Measurements from ENCODE around the gene ZNF714. TPM values are rescaled to one million over a fixed set of nuclear protein-coding genes. Genes with fewer than 3 reads are reported as not detected.

Gene ZNF714
- total and polyA plus RNA-seq, 9 of the 15 experiments (the other 6 are each of a cell fraction or from before 2014, with no cell fraction given) = 16.2 to 40.8 (median 28.9) TPM

DNA sequence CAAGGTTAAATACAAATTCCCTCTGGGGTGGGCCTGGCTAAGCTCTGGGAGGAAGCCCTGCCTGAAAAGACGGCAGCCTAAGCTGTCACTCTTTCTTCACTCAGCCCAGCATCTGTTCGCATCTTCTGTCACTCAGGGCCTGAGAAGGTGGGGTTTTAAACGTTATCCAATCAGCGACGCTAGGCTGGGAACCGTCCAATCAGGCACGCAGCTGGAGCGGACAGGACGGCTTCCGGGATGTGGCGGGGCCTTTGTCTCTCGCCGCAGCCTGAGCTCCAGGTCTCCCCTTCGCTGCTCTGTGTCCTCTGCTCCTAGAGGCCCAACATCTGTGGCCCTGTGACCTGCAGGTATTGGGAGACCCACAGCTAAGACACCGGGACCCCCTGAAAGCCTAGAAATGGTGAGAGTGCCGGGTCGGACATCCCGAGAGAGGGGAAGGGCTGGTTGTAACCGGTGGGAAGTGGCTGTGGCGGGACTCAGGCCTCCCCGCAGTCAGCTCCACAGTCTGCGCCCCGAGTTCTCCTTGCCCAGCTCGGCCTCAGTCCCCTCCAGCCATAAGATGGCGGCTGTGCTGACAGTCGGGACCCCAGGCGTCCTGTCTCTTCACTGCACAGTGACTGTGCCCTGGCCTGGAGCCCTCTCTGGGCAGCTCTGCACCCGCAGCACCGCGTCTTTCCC, 59.9 kb downstream of the ZNF714 start, which contains the start of gene ZNF431 (continued):
- TF ChIP-seq BDP1 (IDR thresholded peaks at IDR 0.05; ENCODE audit: insufficient read depth, insufficient read length) = no peak
- no peak for TF ChIP-seq HMGXB4 (CRISPR knock-in tag; IDR thresholded peaks at IDR 0.05)
- TF ChIP-seq THRA (IDR thresholded peaks at IDR 0.05) = no peak
- TF ChIP-seq ID3 (CRISPR knock-in tag; IDR thresholded peaks at IDR 0.05) = no peak
- TF ChIP-seq ID3 (tag; IDR thresholded peaks at IDR 0.05) = no peak
- no peak for TF ChIP-seq U2AF1 (optimal IDR thresholded peaks at IDR 0.05; ENCODE audit: low read depth, low read length)
- TF ChIP-seq RBBP5 (IDR thresholded peaks at IDR 0.05; ENCODE audit: borderline replicate concordance, insufficient read depth, low read length, poor library complexity, severe bottlenecking) = peak; percentile 79
- no peak for TF ChIP-seq DPF2 (IDR thresholded peaks at IDR 0.05)
- TF ChIP-seq CEBPG (CRISPR knock-in tag; IDR thresholded peaks at IDR 0.05) = no peak
- TF ChIP-seq CEBPG (tag; conservative IDR thresholded peaks at IDR 0.05 in 1 of 2, IDR thresholded peaks at IDR 0.05 in 1 of 2) = no peak
- TF ChIP-seq XRCC4 (IDR thresholded peaks at IDR 0.05; ENCODE audit: extremely low read depth, insufficient read depth, insufficient read length) = no peak
- 0 out of 2 replicates have a peak, but pooled peaks have one; percentile 20 for TF ChIP-seq ZNF41 (CRISPR knock-in tag; conservative IDR thresholded peaks at IDR 0.05)
- TF ChIP-seq E4F1 (CRISPR knock-in tag; IDR thresholded peaks at IDR 0.05; ENCODE audit: borderline replicate concordance) = no peak
- no peak for TF ChIP-seq FOSL1 (tag; conservative IDR thresholded peaks at IDR 0.05)
- TF ChIP-seq, protein P1, sequence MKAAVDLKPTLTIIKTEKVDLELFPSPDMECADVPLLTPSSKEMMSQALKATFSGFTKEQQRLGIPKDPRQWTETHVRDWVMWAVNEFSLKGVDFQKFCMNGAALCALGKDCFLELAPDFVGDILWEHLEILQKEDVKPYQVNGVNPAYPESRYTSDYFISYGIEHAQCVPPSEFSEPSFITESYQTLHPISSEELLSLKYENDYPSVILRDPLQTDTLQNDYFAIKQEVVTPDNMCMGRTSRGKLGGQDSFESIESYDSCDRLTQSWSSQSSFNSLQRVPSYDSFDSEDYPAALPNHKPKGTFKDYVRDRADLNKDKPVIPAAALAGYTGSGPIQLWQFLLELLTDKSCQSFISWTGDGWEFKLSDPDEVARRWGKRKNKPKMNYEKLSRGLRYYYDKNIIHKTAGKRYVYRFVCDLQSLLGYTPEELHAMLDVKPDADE (conservative IDR thresholded peaks at IDR 0.05; ENCODE audit: control insufficient read depth, low read depth, low read length) = 0 out of 2 replicates have a peak, but pooled peaks have one; percentile 43
- TF ChIP-seq PHF21A (IDR thresholded peaks at IDR 0.05; ENCODE audit: borderline replicate concordance, low read depth) = no peak
- TF ChIP-seq CHD4 (IDR thresholded peaks at IDR 0.05; ENCODE audit: insufficient read depth, insufficient replicate concordance, low read depth, low read length, poor library complexity, severe bottlenecking) = no peak
- TF ChIP-seq, protein P2, sequence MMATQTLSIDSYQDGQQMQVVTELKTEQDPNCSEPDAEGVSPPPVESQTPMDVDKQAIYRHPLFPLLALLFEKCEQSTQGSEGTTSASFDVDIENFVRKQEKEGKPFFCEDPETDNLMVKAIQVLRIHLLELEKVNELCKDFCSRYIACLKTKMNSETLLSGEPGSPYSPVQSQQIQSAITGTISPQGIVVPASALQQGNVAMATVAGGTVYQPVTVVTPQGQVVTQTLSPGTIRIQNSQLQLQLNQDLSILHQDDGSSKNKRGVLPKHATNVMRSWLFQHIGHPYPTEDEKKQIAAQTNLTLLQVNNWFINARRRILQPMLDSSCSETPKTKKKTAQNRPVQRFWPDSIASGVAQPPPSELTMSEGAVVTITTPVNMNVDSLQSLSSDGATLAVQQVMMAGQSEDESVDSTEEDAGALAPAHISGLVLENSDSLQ (IDR thresholded peaks at IDR 0.05) = peak; percentile 99
- TF ChIP-seq PTRF (tag; IDR thresholded peaks at IDR 0.05) = no peak

All from K562 (cell line).